Measurements from ENCODE around the gene IZUMO2. TPM values are rescaled to one million over a fixed set of nuclear protein-coding genes. Genes with fewer than 3 reads are reported as not detected.
"Not testable (repeated sequence)": the region's sequence is repeated elsewhere in the genome, so short reads cannot be mapped to it uniquely, and the experiment has no call there.

IZUMO2 gene
- total and polyA plus RNA-seq, 2 donors (not counting 1 experiment from before 2014, with no cell fraction given), result not detected

- H3K4me1 Mint-ChIP-seq; H3K79me2 ChIP-seq (ENCODE audit: control insufficient read depth, insufficient read depth, low read length); H3K36me3 ChIP-seq (replicated peaks in 1 of 2; ENCODE audit: control extremely low read depth in 1 of 2, control insufficient read depth in 1 of 2, extremely low read depth in 1 of 2, insufficient read depth in 2 of 2, low read length in 1 of 2); H3K27me3 ChIP-seq (replicated peaks in 1 of 4; ENCODE audit: control extremely low read depth in 1 of 4, control insufficient read depth in 3 of 4, insufficient read depth in 4 of 4, low read length in 3 of 4); H3K4me3 ChIP-seq (ENCODE audit: control extremely low read depth in 1 of 5, extremely low read depth in 1 of 5, insufficient read depth in 1 of 5, low read depth in 2 of 5, low read length in 4 of 5); H3K9me3 Mint-ChIP-seq (ENCODE audit: insufficient read depth); intact Hi-C loops (cut with micrococcal nuclease); H3K4me3 Mint-ChIP-seq; H3K27me3 Mint-ChIP-seq; H2AFZ ChIP-seq (ENCODE audit: insufficient read depth, low read depth, low read length, poor library complexity, severe bottlenecking); H3K27ac Mint-ChIP-seq; H4K20me1 ChIP-seq (ENCODE audit: control insufficient read depth, insufficient read depth, low read length, poor library complexity, severe bottlenecking); H3K27ac ChIP-seq (ENCODE audit: low read length in 2 of 2); POLR2A ChIA-PET; H3K4me2 ChIP-seq (replicated peaks; ENCODE audit: low read depth, low read length, poor library complexity, severe bottlenecking); ATAC-seq (ENCODE audit: low read depth); H3K9ac ChIP-seq (ENCODE audit: low read length); H3K4me1 ChIP-seq (ENCODE audit: control insufficient read depth in 2 of 2, insufficient read depth in 2 of 2, low read length in 2 of 2): not testable (repeated sequence)
- peaks cover 0 to 10% (median 0%) of the 10 kb centered on the region in 3 donors for H3K9me3 ChIP-seq (ENCODE audit: control extremely low read depth in 1 of 3, control insufficient read depth in 2 of 3, insufficient read depth in 1 of 3, low read length in 2 of 3)
- DNase-seq, result peak; percentile 29
- CTCF ChIA-PET, result interaction anchor here (0.6 to 1.6 kb wide), 11 partner anchors 24 to 1917 kb away, joined by 3 to 8 read pairs (median 3); no protein-coding TSS in a partner anchor
- peak; percentile 30 for TF ChIP-seq CTCF (IDR thresholded peaks at IDR 0.05)
- WGBS (ENCODE audit: insufficient coverage), result 68% methylated on average over 14 of the region's 23 CpGs
Observed at GRCh38 chr19:50136603-50137365, 26.3 kb downstream of the IZUMO2 start.

- intact Hi-C loops (cut with micrococcal nuclease); H3K27me3 ChIP-seq (replicated peaks in 1 of 4; ENCODE audit: control extremely low read depth in 1 of 4, control insufficient read depth in 3 of 4, insufficient read depth in 4 of 4, low read length in 3 of 4); H4K20me1 ChIP-seq (ENCODE audit: control insufficient read depth, insufficient read depth, low read length, poor library complexity, severe bottlenecking); H3K4me1 ChIP-seq (ENCODE audit: control insufficient read depth in 2 of 2, insufficient read depth in 2 of 2, low read length in 2 of 2); H3K36me3 ChIP-seq (replicated peaks in 1 of 2; ENCODE audit: control extremely low read depth in 1 of 2, control insufficient read depth in 1 of 2, extremely low read depth in 1 of 2, insufficient read depth in 2 of 2, low read length in 1 of 2); H3K9ac ChIP-seq (ENCODE audit: low read length); POLR2A ChIA-PET; H3K27ac Mint-ChIP-seq; H3K27me3 Mint-ChIP-seq; H3K4me1 Mint-ChIP-seq; H2AFZ ChIP-seq (ENCODE audit: insufficient read depth, low read depth, low read length, poor library complexity, severe bottlenecking); H3K79me2 ChIP-seq (ENCODE audit: control insufficient read depth, insufficient read depth, low read length); H3K4me3 ChIP-seq (ENCODE audit: control extremely low read depth in 1 of 5, extremely low read depth in 1 of 5, insufficient read depth in 1 of 5, low read depth in 2 of 5, low read length in 4 of 5); ATAC-seq (ENCODE audit: low read depth); H3K9me3 Mint-ChIP-seq (ENCODE audit: insufficient read depth); H3K4me3 Mint-ChIP-seq; H3K4me2 ChIP-seq (replicated peaks; ENCODE audit: low read depth, low read length, poor library complexity, severe bottlenecking); H3K27ac ChIP-seq (ENCODE audit: low read length in 2 of 2): not testable (repeated sequence)
- CTCF ChIA-PET, result interaction anchor here (0.6 to 1.6 kb wide), 14 partner anchors 25 to 1916 kb away, joined by 3 to 8 read pairs (median 4); no protein-coding TSS in a partner anchor
- 93% methylated on average over 10 of the region's 10 CpGs for WGBS (ENCODE audit: insufficient coverage)
- peaks cover 0 to 10% (median 0%) of the 10 kb centered on the region in 3 donors for H3K9me3 ChIP-seq (ENCODE audit: control extremely low read depth in 1 of 3, control insufficient read depth in 2 of 3, insufficient read depth in 1 of 3, low read length in 2 of 3)
- peak; percentile 45 for TF ChIP-seq EZH2 (IDR thresholded peaks at IDR 0.05; ENCODE audit: borderline replicate concordance, insufficient read depth, low read depth, low read length, poor library complexity, severe bottlenecking)
- DNase-seq, result peak; percentile 33
Observed at GRCh38 chr19:50135856-50136602, 27.1 kb downstream of the IZUMO2 start.

GRCh38 chr19:50134777-50135719 lies 28.0 kb downstream of the IZUMO2 start:
- H3K79me2 ChIP-seq (ENCODE audit: control insufficient read depth, insufficient read depth, low read length); DNase-seq; intact Hi-C loops (cut with micrococcal nuclease); H4K20me1 ChIP-seq (ENCODE audit: control insufficient read depth, insufficient read depth, low read length, poor library complexity, severe bottlenecking); H3K4me2 ChIP-seq (replicated peaks; ENCODE audit: low read depth, low read length, poor library complexity, severe bottlenecking); H3K4me3 ChIP-seq (ENCODE audit: control extremely low read depth in 1 of 5, extremely low read depth in 1 of 5, insufficient read depth in 1 of 5, low read depth in 2 of 5, low read length in 4 of 5); H3K27me3 Mint-ChIP-seq; H3K9ac ChIP-seq (ENCODE audit: low read length); H3K4me1 Mint-ChIP-seq; H2AFZ ChIP-seq (ENCODE audit: insufficient read depth, low read depth, low read length, poor library complexity, severe bottlenecking); H3K9me3 Mint-ChIP-seq (ENCODE audit: insufficient read depth); H3K4me3 Mint-ChIP-seq; POLR2A ChIA-PET; H3K27ac Mint-ChIP-seq; H3K27me3 ChIP-seq (replicated peaks in 1 of 4; ENCODE audit: control extremely low read depth in 1 of 4, control insufficient read depth in 3 of 4, insufficient read depth in 4 of 4, low read length in 3 of 4); H3K27ac ChIP-seq (ENCODE audit: low read length in 2 of 2); H3K4me1 ChIP-seq (ENCODE audit: control insufficient read depth in 2 of 2, insufficient read depth in 2 of 2, low read length in 2 of 2); H3K36me3 ChIP-seq (replicated peaks in 1 of 2; ENCODE audit: control extremely low read depth in 1 of 2, control insufficient read depth in 1 of 2, extremely low read depth in 1 of 2, insufficient read depth in 2 of 2, low read length in 1 of 2); H3K9me3 ChIP-seq (ENCODE audit: control extremely low read depth in 1 of 3, control insufficient read depth in 2 of 3, insufficient read depth in 1 of 3, low read length in 2 of 3); ATAC-seq (ENCODE audit: low read depth): not testable (repeated sequence)
- CTCF ChIA-PET, result interaction anchor here (0.6 to 1.6 kb wide), 10 partner anchors 85 to 787 kb away, joined by 3 to 8 read pairs (median 4); no protein-coding TSS in a partner anchor
- WGBS (ENCODE audit: insufficient coverage), result no CpG with 5 or more reads among the region's 21 CpGs
